ENCODE data around the gene RAB6B.

DNA sequence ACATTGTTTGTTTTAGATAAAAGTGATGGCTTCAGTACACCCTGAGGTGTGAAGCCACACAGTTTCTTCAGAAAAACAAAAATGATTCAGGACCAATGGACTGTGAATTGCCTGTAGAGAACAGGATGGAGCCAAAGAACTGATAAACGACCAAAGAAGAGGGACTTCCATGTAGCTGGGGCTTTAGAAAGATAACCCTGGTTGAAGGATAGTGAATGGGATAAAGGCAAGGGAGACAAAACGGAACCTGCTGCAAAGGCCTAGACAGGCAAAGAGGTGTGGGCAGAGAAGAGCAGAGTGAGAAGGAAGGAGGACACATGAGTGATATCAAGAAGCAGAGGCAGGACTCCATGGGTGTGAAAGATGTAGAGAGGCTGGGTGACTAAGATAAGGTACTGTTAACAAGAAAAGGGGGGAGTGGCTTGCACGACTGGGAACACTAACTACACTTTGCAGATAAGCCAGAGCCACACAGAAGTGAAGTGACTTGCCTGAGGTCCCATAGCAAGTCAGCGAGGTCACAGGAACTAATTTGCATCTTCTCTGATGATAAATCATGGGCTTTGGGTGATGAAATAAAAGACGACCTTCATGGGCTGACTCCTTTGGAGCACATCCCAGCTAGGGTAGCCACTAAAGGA, 44.3 kb downstream of the RAB6B start:
- TF ChIP-seq, protein P1, sequence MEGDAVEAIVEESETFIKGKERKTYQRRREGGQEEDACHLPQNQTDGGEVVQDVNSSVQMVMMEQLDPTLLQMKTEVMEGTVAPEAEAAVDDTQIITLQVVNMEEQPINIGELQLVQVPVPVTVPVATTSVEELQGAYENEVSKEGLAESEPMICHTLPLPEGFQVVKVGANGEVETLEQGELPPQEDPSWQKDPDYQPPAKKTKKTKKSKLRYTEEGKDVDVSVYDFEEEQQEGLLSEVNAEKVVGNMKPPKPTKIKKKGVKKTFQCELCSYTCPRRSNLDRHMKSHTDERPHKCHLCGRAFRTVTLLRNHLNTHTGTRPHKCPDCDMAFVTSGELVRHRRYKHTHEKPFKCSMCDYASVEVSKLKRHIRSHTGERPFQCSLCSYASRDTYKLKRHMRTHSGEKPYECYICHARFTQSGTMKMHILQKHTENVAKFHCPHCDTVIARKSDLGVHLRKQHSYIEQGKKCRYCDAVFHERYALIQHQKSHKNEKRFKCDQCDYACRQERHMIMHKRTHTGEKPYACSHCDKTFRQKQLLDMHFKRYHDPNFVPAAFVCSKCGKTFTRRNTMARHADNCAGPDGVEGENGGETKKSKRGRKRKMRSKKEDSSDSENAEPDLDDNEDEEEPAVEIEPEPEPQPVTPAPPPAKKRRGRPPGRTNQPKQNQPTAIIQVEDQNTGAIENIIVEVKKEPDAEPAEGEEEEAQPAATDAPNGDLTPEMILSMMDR (tag by site-specific recombination; IDR thresholded peaks at IDR 0.05), result no peak
- no peak for TF ChIP-seq GLI2 (tag by site-specific recombination; IDR thresholded peaks at IDR 0.05; ENCODE audit: borderline replicate concordance, low read depth)
- TF ChIP-seq ZNF121 (tag by site-specific recombination; IDR thresholded peaks at IDR 0.05), result no peak

All from HEK293 (cell line).